ENCODE data around the gene FGFRL1.
"Not testable (repeated sequence)": the region's sequence is repeated elsewhere in the genome, so short reads cannot be mapped to it uniquely, and the experiment has no call there.

Gene FGFRL1

DNA sequence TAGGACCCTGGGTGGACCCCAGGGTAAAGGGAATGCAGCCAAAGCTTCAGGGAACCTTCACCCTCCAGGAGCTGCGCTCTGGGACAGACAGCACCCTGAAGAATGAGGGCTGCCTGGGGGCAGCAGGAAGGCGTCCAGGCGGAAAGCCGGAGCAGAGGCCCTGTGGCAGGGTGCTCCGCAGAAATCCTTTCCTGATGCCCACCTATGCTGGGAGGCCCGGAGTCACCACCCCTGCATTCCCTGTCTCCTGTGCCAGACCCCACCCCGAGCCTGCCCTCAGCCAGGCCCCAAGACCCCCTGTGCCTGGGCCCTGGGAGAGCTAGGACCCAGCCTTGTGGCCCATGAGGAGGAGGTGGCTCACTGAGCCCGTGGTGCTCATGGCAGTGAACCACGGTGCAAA, 36.8 kb upstream of the FGFRL1 start:
- Histone ChIP-seq H3K9ac (ENCODE audit: low read depth, low read length) (no peak overlapping the region), H3K4me2 (ENCODE audit: insufficient read depth, low read length) (no peak overlapping the region), H3K79me2 (ENCODE audit: insufficient read depth, low read length) (peaks cover 22% of the 10 kb centered on the region), H3K4me3 (ENCODE audit: low read depth in 1 of 2, low read length in 2 of 2) (no peak overlapping the region), H3K9me3 (ENCODE audit: insufficient read depth, low read length, severe bottlenecking) (peaks cover 7% of the 10 kb centered on the region), H3K4me1 (ENCODE audit: insufficient read depth, low read length) (peaks cover 19% of the 10 kb centered on the region), H4K20me1 (ENCODE audit: insufficient read depth, low read length) (peaks cover 31% of the 10 kb centered on the region), H3K36me3 (ENCODE audit: insufficient read depth, low read length) (0 out of 2 replicates have a peak, but pooled peaks cover 3% of the 10 kb centered on the region), H3K27me3 (ENCODE audit: insufficient read depth, low read length, poor library complexity) (no peaks in the 10 kb centered on the region), H3K27ac (ENCODE audit: low read length) (no peak overlapping the region), H2AFZ (ENCODE audit: low read depth, low read length) (no peak overlapping the region)
- DNase-seq (no peak), ATAC-seq (ENCODE audit: insufficient read depth, low read depth) (no peak)
- TF ChIP-seq EZH2 (IDR thresholded peaks at IDR 0.05; ENCODE audit: borderline replicate concordance, low read depth, low read length, severe bottlenecking) = no peak
- TF ChIP-seq, protein P1, sequence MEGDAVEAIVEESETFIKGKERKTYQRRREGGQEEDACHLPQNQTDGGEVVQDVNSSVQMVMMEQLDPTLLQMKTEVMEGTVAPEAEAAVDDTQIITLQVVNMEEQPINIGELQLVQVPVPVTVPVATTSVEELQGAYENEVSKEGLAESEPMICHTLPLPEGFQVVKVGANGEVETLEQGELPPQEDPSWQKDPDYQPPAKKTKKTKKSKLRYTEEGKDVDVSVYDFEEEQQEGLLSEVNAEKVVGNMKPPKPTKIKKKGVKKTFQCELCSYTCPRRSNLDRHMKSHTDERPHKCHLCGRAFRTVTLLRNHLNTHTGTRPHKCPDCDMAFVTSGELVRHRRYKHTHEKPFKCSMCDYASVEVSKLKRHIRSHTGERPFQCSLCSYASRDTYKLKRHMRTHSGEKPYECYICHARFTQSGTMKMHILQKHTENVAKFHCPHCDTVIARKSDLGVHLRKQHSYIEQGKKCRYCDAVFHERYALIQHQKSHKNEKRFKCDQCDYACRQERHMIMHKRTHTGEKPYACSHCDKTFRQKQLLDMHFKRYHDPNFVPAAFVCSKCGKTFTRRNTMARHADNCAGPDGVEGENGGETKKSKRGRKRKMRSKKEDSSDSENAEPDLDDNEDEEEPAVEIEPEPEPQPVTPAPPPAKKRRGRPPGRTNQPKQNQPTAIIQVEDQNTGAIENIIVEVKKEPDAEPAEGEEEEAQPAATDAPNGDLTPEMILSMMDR (IDR thresholded peaks at IDR 0.05; ENCODE audit: borderline replicate concordance, extremely low read depth, low read length, poor library complexity, severe bottlenecking) = no peak

DNA sequence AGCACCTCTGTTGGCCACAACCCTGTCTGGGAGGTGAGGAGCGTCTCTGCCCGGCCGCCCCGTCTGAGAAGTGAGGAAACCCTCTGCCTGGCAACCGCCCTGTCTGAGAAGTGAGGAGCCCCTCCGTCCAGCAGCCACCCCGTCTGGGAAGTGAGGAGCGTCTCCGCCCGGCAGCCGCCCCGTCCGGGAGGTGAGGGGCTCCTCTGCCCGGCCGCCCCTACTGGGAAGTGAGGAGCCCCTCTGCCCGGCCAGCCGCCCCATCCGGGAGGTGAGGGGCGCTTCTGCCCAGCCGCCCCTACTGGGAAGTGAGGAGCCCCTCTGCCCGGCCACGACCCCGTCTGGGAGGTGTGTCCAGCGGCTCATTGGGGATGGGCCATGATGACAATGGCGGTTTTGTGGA, 35.4 kb upstream of the FGFRL1 start:
- H3K27me3 ChIP-seq (ENCODE audit: insufficient read depth, low read length, poor library complexity); H3K9ac ChIP-seq (ENCODE audit: low read depth, low read length); H3K4me3 ChIP-seq (ENCODE audit: low read depth in 1 of 2, low read length in 2 of 2); H3K36me3 ChIP-seq (ENCODE audit: insufficient read depth, low read length); DNase-seq; H3K4me2 ChIP-seq (ENCODE audit: insufficient read depth, low read length); ATAC-seq (ENCODE audit: insufficient read depth, low read depth); H3K27ac ChIP-seq (ENCODE audit: low read length); H3K9me3 ChIP-seq (ENCODE audit: insufficient read depth, low read length, severe bottlenecking); H2AFZ ChIP-seq (ENCODE audit: low read depth, low read length): not testable (repeated sequence)
- Histone ChIP-seq H4K20me1 (ENCODE audit: insufficient read depth, low read length) (peaks cover 19% of the 10 kb centered on the region), H3K4me1 (ENCODE audit: insufficient read depth, low read length) (peaks cover 19% of the 10 kb centered on the region), H3K79me2 (ENCODE audit: insufficient read depth, low read length) (peaks cover 15% of the 10 kb centered on the region)

DNA sequence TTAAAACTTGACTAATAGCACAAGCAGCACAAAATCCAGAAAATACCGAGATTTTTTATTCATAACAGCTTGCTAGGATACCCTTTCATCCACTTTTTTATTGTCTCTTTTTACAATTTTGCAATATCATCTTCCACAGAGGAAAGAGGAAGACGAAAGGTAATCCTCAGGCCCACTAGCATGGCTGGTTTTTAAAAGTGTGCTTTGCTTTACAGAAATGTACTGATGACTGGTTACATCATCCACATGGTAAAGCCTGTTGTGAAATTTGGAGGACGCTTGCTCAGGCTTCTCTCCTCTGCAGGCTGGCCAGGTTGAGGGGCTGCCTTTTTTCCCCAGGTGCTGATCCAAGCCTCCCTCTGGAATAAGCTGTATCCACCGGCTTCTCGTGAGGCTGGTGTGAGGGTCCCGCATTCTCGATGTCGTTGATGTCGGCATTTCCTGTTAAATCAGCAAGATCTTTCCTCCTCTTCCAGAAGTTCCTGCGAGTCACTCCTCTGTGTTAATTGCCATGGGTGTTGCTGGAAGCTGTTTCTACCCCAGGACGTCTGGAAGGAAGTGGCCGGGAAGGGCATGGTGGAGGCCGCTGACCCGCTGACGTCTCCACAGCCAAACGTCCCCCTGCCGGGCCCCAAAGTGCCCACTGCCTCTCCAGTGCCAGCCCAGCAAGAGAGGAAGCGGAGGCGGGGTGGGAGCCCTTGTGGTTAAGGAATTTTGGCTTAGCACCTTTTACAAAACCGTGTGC, 32.3 kb upstream of the FGFRL1 start:
- DNase-seq = no peak

DNA sequence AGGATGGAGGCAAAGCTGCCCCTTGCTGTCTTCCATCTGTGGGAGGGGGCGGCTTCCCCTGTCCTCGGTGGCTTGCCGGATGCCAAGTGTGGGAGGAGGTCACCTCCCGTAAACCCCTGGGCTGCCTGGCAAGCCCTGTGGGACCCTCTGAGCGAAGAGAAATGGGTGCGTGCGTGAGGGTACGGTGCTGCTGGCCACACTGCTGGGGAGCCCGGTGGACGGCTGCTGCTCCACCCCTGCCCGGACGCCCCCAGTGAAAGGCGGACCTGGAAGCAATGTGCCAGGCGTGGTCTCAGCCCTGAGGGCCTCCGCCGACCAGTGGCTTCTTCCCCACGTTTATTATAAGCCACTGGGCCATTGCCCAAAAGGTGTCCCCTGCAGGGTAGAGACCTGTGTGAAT, 29.1 kb upstream of the FGFRL1 start:
- no peak overlapping the region for H3K9ac ChIP-seq (ENCODE audit: low read depth, low read length)
- H3K27me3 ChIP-seq (ENCODE audit: insufficient read depth, low read length, poor library complexity) = no peaks in the 10 kb centered on the region

More for the DNA sequence above, 32.3 kb upstream of the FGFRL1 start:
- Histone ChIP-seq H3K27ac (ENCODE audit: low read length) (no peak overlapping the region), H3K9ac (ENCODE audit: low read depth, low read length) (no peak overlapping the region), H2AFZ (ENCODE audit: low read depth, low read length) (no peak overlapping the region), H3K79me2 (ENCODE audit: insufficient read depth, low read length) (no peaks in the 10 kb centered on the region), H3K27me3 (ENCODE audit: insufficient read depth, low read length, poor library complexity) (no peaks in the 10 kb centered on the region), H4K20me1 (ENCODE audit: insufficient read depth, low read length) (no peaks in the 10 kb centered on the region), H3K4me1 (ENCODE audit: insufficient read depth, low read length) (no peaks in the 10 kb centered on the region), H3K36me3 (ENCODE audit: insufficient read depth, low read length) (no peaks in the 10 kb centered on the region), H3K9me3 (ENCODE audit: insufficient read depth, low read length, severe bottlenecking) (peaks cover 4% of the 10 kb centered on the region), H3K4me2 (ENCODE audit: insufficient read depth, low read length) (no peak overlapping the region), H3K4me3 (ENCODE audit: low read depth in 1 of 2, low read length in 2 of 2) (no peak overlapping the region)
- ATAC-seq (ENCODE audit: insufficient read depth, low read depth) = no peak
- no peak for TF ChIP-seq EZH2 (IDR thresholded peaks at IDR 0.05; ENCODE audit: borderline replicate concordance, low read depth, low read length, severe bottlenecking)
- TF ChIP-seq, protein P1 (IDR thresholded peaks at IDR 0.05; ENCODE audit: borderline replicate concordance, extremely low read depth, low read length, poor library complexity, severe bottlenecking) = no peak

More for the DNA sequence above, 29.1 kb upstream of the FGFRL1 start:
- no peak for ATAC-seq (ENCODE audit: insufficient read depth, low read depth)
- no peak for DNase-seq
- Histone ChIP-seq H3K27ac (ENCODE audit: low read length) (no peak overlapping the region), H2AFZ (ENCODE audit: low read depth, low read length) (no peak overlapping the region), H3K4me1 (ENCODE audit: insufficient read depth, low read length) (peaks cover 19% of the 10 kb centered on the region), H3K9me3 (ENCODE audit: insufficient read depth, low read length, severe bottlenecking) (no peaks in the 10 kb centered on the region), H3K4me3 (ENCODE audit: low read depth in 1 of 2, low read length in 2 of 2) (no peak overlapping the region), H4K20me1 (ENCODE audit: insufficient read depth, low read length) (no peaks in the 10 kb centered on the region), H3K79me2 (ENCODE audit: insufficient read depth, low read length) (peaks cover 14% of the 10 kb centered on the region), H3K4me2 (ENCODE audit: insufficient read depth, low read length) (no peak overlapping the region), H3K36me3 (ENCODE audit: insufficient read depth, low read length) (no peaks in the 10 kb centered on the region)
- TF ChIP-seq, protein P1 (IDR thresholded peaks at IDR 0.05; ENCODE audit: borderline replicate concordance, extremely low read depth, low read length, poor library complexity, severe bottlenecking) = no peak
- no peak for TF ChIP-seq EZH2 (IDR thresholded peaks at IDR 0.05; ENCODE audit: borderline replicate concordance, low read depth, low read length, severe bottlenecking)

Data from DND-41 (cell line).